Neural progenitor cell (in vitro differentiated cells): ENCODE results near the gene GTF3C2. TPM values are rescaled to one million over a fixed set of nuclear protein-coding genes. Genes with fewer than 3 reads are reported as not detected.
A peak's percentile ranks its signal among the peaks of the same experiment; 100 is the strongest.

Experiments
- DNase-seq: peaks from one replicate; pipeline ENCODE4 v3.0.0-alpha.2; 2016; ENCODE audit warnings: low spot score
- H2AFZ ChIP-seq: fragments of 200-600 bp; sonication (generic); replicated peaks from 2 replicates; pipeline ENCODE4 v1.6.1; 2016; ENCODE audit warnings: antibody characterized with exemption
- H3F3A ChIP-seq: fragments of 200-600 bp; sonication (generic); 2 replicates; pipeline ENCODE4 v1.6.1; 2016; ENCODE audit warnings: antibody characterized with exemption, low read depth
- H3K27ac ChIP-seq: fragments of 200-600 bp; sonication (generic); 2 replicates; pipeline ENCODE4 v1.5.1; 2016; ENCODE audit warnings: mild to moderate bottlenecking
- H3K27me3 ChIP-seq: fragments of 200-600 bp; sonication (generic); 2 replicates; pipeline ENCODE4 v1.6.1; 2016; ENCODE audit warnings: mild to moderate bottlenecking, moderate library complexity
- H3K36me3 ChIP-seq: fragments of 200-600 bp; sonication (generic); 2 replicates; pipeline ENCODE4 v1.5.1; 2016
- H3K4me1 ChIP-seq: fragments of 200-600 bp; sonication (generic); 2 replicates; pipeline ENCODE4 v1.6.1; 2016; ENCODE audit warnings: mixed run types
- H3K4me2 ChIP-seq: fragments of 200-600 bp; sonication (generic); 2 replicates; pipeline ENCODE4 v1.6.1; 2016
- H3K4me3 ChIP-seq: fragments of 200-600 bp; sonication (generic); 2 replicates; pipeline ENCODE4 v1.5.1; 2016
- H3K79me2 ChIP-seq: fragments of 200-600 bp; sonication (generic); 2 replicates; pipeline ENCODE4 v1.6.1; 2016; ENCODE audit warnings: low read depth
- H3K9ac ChIP-seq: fragments of 200-600 bp; sonication (generic); 2 replicates; pipeline ENCODE4 v1.6.1; 2016
- H3K9me3 ChIP-seq: fragments of 200-600 bp; sonication (generic); 2 replicates; pipeline ENCODE4 v1.5.1; 2016; ENCODE audit warnings: low read depth
- H4K20me1 ChIP-seq: fragments of 200-600 bp; sonication (generic); 2 replicates; pipeline ENCODE4 v1.6.1; 2016; ENCODE audit warnings: low read depth
- H3K27ac Mint-ChIP-seq: 3 replicates; pipeline ENCODE4 v1.8.0; 2021; ENCODE audit warnings: mixed read lengths
- H3K27me3 Mint-ChIP-seq: 2 replicates; pipeline ENCODE4 v1.8.0; 2022; ENCODE audit warnings: low read depth, mild to moderate bottlenecking, inconsistent platforms, moderate library complexity, mixed read lengths; ENCODE audit not compliant: insufficient read depth
- H3K36me3 Mint-ChIP-seq: 3 replicates; pipeline ENCODE4 v1.8.0; 2021; ENCODE audit warnings: mixed read lengths
- H3K4me1 Mint-ChIP-seq: 3 replicates; pipeline ENCODE4 v1.8.0; 2021; ENCODE audit warnings: mixed read lengths
- H3K4me3 Mint-ChIP-seq: 3 replicates; pipeline ENCODE4 v1.8.0; 2021; ENCODE audit warnings: mild to moderate bottlenecking, moderate library complexity, mixed read lengths
- H3K9me3 Mint-ChIP-seq: 3 replicates; pipeline ENCODE4 v1.8.0; 2020; ENCODE audit warnings: mixed read lengths
- EZH2 ChIP-seq: fragments of 200-600 bp; sonication (generic); IDR thresholded peaks from 2 replicates; pipeline ENCODE4 v1.6.1; 2017; ENCODE audit warnings: antibody characterized with exemption, mild to moderate bottlenecking, moderate library complexity
- EZH2phosphoT487 ChIP-seq: fragments of 200-600 bp; sonication (generic); IDR thresholded peaks from 2 replicates; pipeline ENCODE4 v1.6.1; 2017; ENCODE audit warnings: antibody characterized with exemption
- total RNA-seq: library from RNA; depleted of rRNA; stranded (reverse); fragments of >200 nt; gene quantifications from 2 replicates; pipeline ENCODE4 v1.2.3, GENCODE V29; 2015; ENCODE audit warnings: low replicate concordance
- TF ChIP-seq, protein P1 (sequence below): fragments of 200-600 bp; sonication (generic); IDR thresholded peaks from 2 replicates; pipeline ENCODE4 v1.5.1; 2017; ENCODE audit warnings: antibody characterized with exemption, mild to moderate bottlenecking

Gene GTF3C2
- total RNA-seq, 1 donor from 2014 or later = 57.3 TPM

DNA sequence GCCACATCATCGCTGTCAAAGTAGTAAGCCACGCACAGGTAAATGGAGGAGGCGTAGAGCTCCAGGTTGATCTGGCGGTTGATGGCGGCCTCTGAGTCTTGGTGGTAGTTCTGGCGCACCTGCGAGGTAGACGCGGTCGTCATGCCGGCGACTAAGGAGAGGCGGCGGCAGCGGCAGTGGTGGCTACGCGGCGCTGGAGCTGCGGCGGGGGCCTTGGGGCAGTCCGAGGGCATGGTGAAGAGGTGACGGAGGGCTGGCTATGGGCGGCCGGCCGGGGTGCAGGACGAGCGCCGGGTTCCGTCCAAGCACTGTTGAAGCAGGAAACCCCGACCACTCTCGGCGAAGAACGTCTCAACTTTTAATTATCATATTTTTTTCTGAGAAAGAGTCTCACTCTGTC is 36.7 kb upstream of the GTF3C2 start:
- Histone ChIP-seq H3F3A (no peaks in the 10 kb centered on the region), H3K4me3 (no peak overlapping the region), H3K27me3 (no peaks in the 10 kb centered on the region), H3K4me2 (no peak overlapping the region), H3K4me1 (no peaks in the 10 kb centered on the region), H3K36me3 (no peaks in the 10 kb centered on the region), H3K79me2 (peaks cover 100% of the 10 kb centered on the region), H3K27ac (no peak overlapping the region), H3K9ac (no peak overlapping the region), H2AFZ (no peak overlapping the region), H4K20me1 (peaks cover 41% of the 10 kb centered on the region), H3K9me3 (no peaks in the 10 kb centered on the region)
- Mint-ChIP-seq H3K36me3 (peaks cover 13% of the 10 kb centered on the region), H3K4me3 (no peak overlapping the region), H3K27ac (no peak overlapping the region), H3K9me3 (no peaks in the 10 kb centered on the region), H3K4me1 (peaks cover 4% of the 10 kb centered on the region), H3K27me3 (no peaks in the 10 kb centered on the region)
- no peak for TF ChIP-seq EZH2phosphoT487
- TF ChIP-seq, protein P1, sequence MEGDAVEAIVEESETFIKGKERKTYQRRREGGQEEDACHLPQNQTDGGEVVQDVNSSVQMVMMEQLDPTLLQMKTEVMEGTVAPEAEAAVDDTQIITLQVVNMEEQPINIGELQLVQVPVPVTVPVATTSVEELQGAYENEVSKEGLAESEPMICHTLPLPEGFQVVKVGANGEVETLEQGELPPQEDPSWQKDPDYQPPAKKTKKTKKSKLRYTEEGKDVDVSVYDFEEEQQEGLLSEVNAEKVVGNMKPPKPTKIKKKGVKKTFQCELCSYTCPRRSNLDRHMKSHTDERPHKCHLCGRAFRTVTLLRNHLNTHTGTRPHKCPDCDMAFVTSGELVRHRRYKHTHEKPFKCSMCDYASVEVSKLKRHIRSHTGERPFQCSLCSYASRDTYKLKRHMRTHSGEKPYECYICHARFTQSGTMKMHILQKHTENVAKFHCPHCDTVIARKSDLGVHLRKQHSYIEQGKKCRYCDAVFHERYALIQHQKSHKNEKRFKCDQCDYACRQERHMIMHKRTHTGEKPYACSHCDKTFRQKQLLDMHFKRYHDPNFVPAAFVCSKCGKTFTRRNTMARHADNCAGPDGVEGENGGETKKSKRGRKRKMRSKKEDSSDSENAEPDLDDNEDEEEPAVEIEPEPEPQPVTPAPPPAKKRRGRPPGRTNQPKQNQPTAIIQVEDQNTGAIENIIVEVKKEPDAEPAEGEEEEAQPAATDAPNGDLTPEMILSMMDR = no peak
- no peak for DNase-seq

DNA sequence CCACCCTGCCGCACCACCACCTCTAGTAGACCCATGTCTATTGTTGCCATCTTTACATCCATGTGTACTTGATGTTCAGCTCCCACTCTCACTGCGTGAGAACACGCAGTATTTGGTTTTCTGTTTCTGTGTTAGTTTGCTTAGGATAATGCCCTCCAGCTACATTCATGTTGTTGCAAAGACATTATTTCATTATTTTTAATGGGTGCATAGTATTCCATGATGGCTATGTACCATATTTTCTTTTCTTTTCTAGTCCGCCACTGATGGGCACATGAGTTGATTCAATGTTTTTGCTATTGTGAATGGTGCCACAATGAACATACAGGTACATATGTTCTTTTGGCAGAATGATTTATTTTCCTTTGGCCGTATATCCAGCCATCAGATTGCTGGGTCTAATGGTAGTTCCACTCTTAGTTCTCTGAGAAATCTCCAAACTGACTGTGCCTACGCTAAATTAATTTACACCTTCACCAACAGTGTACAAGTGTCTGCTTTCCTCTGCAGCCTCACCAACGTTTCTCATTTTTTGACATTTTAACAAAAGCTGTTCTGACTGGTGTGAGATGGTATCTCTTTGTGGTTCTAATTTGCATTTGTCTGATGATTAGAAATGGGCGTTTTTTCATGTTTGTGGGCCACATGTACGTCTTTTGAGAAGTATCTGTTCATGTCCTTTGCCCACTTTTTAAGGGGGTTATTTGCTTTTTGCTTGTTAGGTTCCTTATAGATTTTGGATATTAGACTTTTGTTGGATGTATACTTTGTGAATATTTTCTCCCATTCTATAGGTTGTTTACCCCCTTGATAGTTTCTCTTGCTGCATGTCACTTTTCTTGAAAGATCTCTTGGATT is 34.5 kb upstream of the GTF3C2 start:
- no peak overlapping the region for H3K27ac ChIP-seq
- H3K79me2 ChIP-seq = peaks cover 93% of the 10 kb centered on the region
- no peak for DNase-seq
- H3K9me3 ChIP-seq = no peaks in the 10 kb centered on the region
- H2AFZ ChIP-seq = no peak overlapping the region
- TF ChIP-seq EZH2 (no peak), EZH2phosphoT487 (no peak)
- TF ChIP-seq, protein P1 = no peak
- H3K4me2 ChIP-seq = no peak overlapping the region
- Mint-ChIP-seq H3K9me3 (no peaks in the 10 kb centered on the region), H3K27ac (no peak overlapping the region), H3K4me3 (no peak overlapping the region), H3K36me3 (peaks cover 12% of the 10 kb centered on the region), H3K27me3 (no peaks in the 10 kb centered on the region), H3K4me1 (no peaks in the 10 kb centered on the region)
- no peaks in the 10 kb centered on the region for H3K4me1 ChIP-seq
- H3F3A ChIP-seq = no peaks in the 10 kb centered on the region
- no peak overlapping the region for H3K4me3 ChIP-seq
- no peaks in the 10 kb centered on the region for H3K36me3 ChIP-seq
- H3K9ac ChIP-seq = no peak overlapping the region
- peaks cover 23% of the 10 kb centered on the region for H4K20me1 ChIP-seq
- no peaks in the 10 kb centered on the region for H3K27me3 ChIP-seq

DNA sequence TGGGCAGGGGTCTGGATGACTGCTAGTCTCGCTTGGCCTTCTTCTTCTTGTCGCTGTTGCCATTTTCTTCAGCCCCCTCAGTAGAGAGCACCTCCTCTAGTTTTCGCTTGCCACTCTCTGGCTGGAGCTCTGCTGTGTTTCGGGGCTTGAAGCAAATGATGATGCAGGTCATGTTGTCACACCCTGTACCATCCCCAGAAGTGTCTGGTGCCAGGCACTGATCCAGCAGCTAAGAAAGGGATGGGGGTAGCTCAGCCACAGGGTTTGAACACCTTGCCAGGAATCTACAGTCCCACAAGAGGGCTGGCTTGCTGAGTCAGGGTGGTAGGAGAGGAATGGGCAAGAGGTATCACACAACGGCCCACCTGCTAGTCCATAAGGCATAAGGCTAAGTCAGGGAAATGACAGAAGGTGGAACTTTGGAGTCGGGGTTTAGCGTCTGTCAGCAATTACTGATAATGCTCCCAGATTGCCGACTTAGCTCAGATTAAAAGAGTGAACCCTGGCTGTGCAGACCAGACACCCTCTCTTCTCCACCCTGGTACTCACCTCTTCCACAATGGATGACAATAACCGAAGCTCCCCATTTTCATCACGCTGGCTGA is 25.1 kb upstream of the GTF3C2 start:
- H3K9me3 ChIP-seq = no peaks in the 10 kb centered on the region
- Mint-ChIP-seq H3K4me1 (peaks cover 24% of the 10 kb centered on the region), H3K27me3 (peaks cover 14% of the 10 kb centered on the region), H3K27ac (peak overlapping the region; percentile 94), H3K4me3 (peak overlapping the region; percentile 85), H3K36me3 (peaks cover 30% of the 10 kb centered on the region), H3K9me3 (no peaks in the 10 kb centered on the region)
- peaks cover 31% of the 10 kb centered on the region for H3K79me2 ChIP-seq
- H3K4me3 ChIP-seq = no peak overlapping the region
- peak overlapping the region; percentile 84 for H3K4me2 ChIP-seq
- H4K20me1 ChIP-seq = no peaks in the 10 kb centered on the region
- no peak overlapping the region for H2AFZ ChIP-seq
- H3K36me3 ChIP-seq = no peaks in the 10 kb centered on the region
- TF ChIP-seq EZH2phosphoT487 = no peak
- no peak for TF ChIP-seq EZH2
- TF ChIP-seq, protein P1 = no peak
- H3F3A ChIP-seq = peaks cover 47% of the 10 kb centered on the region
- H3K4me1 ChIP-seq = peaks cover 8% of the 10 kb centered on the region
- H3K27me3 ChIP-seq = no peaks in the 10 kb centered on the region
- H3K27ac ChIP-seq = peak overlapping the region; percentile 95
- H3K9ac ChIP-seq = no peak overlapping the region
- peak; percentile 4 for DNase-seq
